GM21528 (cell line): ENCODE data around the gene ZBTB32.

Experiments used
- ATAC-seq: cut with Tn5 transposase; IDR thresholded peaks from one replicate; pipeline ENCODE4 v1.9.1; 2021; ENCODE audit warnings: mild to moderate bottlenecking, moderate library complexity; ENCODE audit not compliant: unreplicated experiment, low FRiP score

ZBTB32 gene

DNA sequence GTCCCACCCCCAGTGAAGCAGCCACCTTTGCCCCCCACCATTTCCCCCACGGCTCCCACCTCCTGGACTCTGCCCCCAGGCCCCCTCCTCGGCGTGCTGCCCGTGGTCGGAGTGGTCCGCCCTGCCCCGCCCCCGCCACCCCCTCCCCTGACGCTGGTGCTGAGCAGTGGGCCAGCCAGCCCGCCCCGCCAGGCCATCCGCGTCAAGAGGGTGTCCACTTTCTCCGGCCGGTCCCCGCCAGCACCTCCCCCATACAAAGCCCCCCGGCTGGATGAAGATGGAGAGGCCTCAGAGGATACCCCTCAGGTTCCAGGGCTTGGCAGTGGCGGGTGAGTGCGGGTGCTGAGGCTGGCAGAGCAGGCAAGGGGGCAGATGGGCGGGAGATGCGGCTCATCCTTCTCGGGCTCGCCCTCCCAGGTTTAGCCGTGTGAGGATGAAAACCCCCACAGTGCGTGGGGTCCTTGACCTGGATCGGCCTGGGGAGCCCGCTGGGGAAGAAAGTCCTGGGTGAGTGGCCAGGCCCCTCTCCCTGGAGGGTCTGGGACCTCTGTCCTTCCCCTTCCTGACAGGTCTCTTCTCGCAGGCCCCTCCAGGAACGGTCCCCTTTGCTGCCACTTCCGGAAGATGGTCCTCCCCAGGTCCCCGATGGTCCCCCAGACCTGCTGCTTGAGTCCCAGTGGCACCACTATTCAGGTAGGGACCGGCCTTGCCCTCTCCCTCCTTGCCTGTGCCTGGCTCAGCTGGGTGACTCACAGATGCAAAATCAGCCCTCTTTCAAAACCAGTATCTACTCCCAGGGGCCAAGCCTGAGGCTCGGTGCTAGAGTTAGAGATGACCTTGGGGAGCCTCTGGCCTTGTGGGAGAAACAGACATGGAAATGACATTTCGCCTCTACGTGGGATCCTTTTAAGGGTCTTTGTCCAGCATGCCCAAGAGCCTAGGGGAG is 29.1 kb downstream of the ZBTB32 start:
- no peak for ATAC-seq

- ATAC-seq, result no peak
Measured at GRCh38 chr19:35734273-35734672, 29.9 kb downstream of the ZBTB32 start.

DNA sequence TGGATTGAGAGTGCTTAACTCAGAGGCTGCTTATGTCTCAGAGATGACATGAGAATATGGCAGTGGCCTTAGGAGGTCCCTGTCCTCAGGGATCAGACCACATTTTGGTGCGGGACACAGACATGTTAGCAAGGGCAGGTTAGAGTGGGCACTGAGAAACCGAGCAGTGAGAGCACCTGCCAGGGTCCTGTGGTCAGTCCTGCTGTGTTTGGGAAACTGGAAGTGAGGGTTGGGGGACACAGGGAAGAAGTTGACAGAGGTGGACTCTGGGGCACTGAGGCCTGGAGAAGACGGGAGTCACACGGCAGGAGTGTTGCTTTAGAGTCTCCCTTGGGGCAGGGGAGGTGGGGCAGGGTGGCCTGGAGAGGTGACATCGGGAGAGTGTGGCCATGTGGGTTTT is 30.5 kb downstream of the ZBTB32 start:
- no peak for ATAC-seq

DNA sequence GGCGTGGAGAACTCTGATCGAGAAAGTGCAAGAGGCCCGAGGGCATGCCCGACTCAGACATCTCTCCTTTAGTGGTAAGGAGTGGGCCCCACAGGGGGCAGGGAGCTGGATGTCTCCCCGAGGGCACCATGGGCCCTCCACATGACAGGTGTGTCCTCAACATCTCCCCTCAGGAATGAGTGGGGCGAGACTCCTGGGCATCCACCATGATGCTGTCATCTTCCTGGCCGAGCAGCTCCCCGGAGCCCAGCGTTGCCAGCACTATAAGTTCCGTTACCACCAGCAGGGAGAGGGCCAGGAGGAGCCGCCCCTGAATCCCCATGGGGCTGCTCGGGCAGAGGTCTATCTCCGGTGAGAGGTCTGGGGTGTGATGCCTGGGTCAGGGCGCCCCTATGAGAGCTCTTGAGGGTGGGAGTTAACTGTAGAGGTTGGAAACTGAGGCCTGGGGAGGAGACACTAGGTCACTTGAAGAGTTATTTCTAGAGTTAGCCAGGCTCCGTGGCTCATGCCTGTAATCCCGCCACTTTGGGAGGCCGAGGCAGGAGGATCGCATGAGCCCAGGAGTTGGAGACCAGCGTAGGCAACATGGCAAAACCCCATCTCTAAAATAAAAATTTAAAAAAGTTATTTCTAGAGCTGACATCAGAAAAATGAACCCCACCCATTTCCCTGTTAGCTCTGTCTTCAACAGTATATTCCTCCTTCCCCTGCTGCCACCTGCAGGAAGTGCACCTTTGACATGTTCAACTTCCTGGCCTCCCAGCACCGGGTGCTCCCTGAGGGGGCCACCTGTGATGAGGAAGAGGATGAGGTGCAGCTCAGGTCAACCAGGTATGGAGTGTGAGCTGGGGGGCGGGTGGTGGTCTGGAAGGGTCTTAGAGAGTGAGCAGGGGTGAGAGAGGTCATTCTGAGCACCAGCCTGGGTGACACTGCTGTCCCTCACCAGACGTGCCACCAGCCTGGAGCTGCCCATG is 32.8 kb downstream of the ZBTB32 start:
- ATAC-seq, result no peak

DNA sequence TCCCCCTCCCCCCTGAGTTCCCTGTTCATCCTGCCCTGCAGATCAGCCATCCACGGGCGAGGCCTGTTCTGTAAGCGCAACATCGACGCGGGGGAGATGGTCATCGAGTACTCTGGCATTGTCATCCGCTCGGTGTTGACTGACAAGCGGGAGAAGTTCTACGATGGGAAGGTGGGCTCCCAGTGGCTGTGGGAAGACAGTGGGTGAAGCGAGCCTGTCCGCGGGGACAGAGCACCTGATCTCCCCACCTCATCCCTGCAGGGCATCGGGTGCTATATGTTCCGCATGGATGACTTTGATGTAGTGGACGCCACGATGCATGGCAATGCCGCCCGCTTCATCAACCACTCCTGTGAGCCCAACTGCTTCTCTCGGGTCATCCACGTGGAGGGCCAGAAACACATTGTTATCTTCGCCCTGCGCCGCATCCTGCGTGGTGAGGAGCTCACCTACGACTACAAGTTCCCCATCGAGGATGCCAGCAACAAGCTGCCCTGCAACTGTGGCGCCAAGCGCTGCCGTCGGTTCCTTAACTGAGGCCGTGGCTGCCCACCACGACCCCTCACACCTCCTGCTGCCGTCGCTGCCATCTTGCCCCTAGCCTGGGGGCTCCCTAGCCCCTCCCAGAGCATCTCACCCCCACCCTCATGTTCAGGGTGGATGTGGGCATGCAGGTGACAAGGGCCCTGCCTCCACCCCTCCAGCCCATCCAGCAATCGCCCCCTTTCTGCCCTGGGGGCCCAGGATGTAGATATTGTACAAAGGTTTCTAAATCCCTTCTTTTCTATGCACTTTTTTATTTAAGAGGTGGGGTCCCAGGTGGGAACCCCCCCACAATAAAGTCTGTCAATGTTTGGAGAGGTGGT is 33.9 kb downstream of the ZBTB32 start:
- no peak for ATAC-seq

DNA sequence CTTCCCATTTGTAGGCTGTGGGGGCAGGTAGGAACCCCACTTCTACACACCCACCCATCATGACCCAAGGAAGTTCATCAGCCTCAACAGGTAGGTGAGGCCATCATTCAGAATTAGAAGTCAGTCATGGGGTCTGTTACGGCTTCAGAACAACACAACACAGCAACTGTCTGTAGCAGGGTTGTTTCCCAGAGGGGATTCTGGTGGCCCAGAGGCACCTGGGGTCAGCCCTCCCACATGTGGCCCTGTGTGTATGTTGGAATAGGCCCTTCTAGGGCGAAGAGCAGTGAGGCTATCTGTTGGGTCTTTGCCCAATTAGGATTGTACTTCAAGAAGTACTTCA is 34.5 kb downstream of the ZBTB32 start:
- ATAC-seq, result no peak

DNA sequence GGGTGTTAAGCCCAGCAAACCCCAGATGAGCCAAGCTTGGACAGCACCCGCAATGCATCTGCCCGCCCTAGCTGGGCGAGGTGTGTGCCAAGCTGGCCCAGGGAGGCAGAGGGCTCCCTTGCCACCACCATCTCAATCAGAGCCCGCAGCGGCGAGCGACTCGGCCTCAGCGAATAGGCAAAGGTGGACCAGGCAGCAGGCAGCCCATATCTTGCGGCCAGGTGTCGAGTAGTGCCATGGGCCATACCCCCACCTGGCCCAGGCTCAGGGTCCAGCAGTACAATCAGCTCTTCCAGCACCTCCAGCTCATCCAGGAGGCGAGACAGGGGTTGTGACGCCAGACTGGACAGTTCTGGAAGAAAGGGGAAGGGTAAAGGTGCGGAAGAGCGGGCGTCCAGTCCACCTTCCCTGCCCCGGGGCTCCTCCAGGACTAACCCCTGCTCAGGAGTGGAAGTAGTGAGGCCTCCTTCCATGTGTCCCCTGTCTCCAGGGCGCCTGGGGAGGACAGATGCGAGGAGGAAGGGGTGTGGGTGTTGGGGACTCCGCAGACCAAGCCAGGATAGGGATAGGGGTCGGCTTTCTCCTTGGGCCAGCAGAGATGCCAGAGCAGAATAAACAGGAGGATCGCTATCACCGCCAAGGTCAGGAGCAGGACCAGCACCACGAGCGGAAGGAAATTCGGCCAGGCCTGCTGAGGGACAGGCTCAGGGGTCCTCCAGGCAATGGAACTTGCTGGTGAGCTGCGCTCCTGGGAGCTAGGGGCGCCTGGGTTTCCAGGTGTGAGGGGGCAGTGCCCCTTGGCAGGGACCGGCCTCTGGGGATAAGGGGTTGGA is 35.1 kb downstream of the ZBTB32 start:
- ATAC-seq, result no peak

- ATAC-seq, result peak; percentile 6
Measured at GRCh38 chr19:35740108-35740422, 35.7 kb downstream of the ZBTB32 start.

GRCh38 chr19:35740423-35741202 is 36.3 kb downstream of the ZBTB32 start:
- peak; percentile 47 for ATAC-seq

GRCh38 chr19:35741203-35741515 is 36.8 kb downstream of the ZBTB32 start:
- no peak for ATAC-seq

DNA sequence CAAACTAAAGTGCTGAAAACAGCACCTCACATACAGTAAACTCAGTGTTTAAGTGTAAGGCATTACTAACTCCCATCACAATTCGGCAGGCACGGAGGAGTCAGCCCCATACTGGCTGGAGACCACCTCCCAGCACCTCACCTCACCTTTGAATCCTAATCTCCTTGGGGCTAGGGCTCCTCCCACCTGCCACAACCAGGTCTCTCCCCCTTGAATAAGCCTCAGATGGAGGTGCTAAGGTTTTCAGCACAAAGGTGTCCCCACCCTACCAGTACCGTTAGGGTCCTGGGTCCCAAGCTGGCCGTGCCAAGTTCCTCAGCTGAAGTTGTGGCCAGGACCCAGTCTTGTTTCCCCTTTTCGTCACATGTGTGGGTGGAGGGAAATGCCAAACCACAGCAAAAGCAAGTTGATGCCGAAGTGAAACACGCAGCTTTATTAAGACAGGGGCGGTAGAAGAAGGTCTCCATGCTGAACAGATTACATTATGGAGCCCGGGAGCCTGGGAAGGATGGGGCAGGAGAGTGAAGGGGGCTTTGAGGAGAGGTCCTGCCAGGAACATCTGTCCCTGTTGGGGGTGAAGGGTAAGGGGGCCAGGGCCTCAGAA is 37.9 kb downstream of the ZBTB32 start, which contains the start of gene IGFLR1:
IGFLR1 (minus strand) TSS at position 332 of the 604 bp plus-strand sequence. CDS start 1,272 bp downstream, outside the sequence.
- ATAC-seq, result no peak

- ATAC-seq, result no peak
Measured at GRCh38 chr19:35743640-35744429, 39.5 kb downstream of the ZBTB32 start.

GRCh38 chr19:35744430-35745327 is 40.3 kb downstream of the ZBTB32 start:
- peak; percentile 35 for ATAC-seq

- peak; percentile 42 for ATAC-seq
Measured at GRCh38 chr19:35745328-35746086, 41.1 kb downstream of the ZBTB32 start, which contains the start of the genes PSENEN and U2AF1L4. PSENEN (plus strand) TSS chr19:35745651; CDS start chr19:35745931, 280 bp downstream. U2AF1L4 (minus strand) TSS chr19:35745418; CDS start chr19:35745391, 27 bp downstream.

GRCh38 chr19:35746087-35746462 is 41.7 kb downstream of the ZBTB32 start:
- ATAC-seq, result no peak

- ATAC-seq, result no peak
Measured at GRCh38 chr19:35746531-35746930, 42.2 kb downstream of the ZBTB32 start.
